UCSD-AML1 (cell line): Measurements from ENCODE around the gene MEPCE.

Experiments
- DNase-seq: peaks from one replicate; lab custom pipeline; 2025; ENCODE audit not compliant: unreplicated experiment; lab: John Stamatoyannopoulos, UW

MEPCE gene

GRCh38 chr7:100407285-100408180, 22.1 kb upstream of the MEPCE start:
- DNase-seq: no peak

DNA sequence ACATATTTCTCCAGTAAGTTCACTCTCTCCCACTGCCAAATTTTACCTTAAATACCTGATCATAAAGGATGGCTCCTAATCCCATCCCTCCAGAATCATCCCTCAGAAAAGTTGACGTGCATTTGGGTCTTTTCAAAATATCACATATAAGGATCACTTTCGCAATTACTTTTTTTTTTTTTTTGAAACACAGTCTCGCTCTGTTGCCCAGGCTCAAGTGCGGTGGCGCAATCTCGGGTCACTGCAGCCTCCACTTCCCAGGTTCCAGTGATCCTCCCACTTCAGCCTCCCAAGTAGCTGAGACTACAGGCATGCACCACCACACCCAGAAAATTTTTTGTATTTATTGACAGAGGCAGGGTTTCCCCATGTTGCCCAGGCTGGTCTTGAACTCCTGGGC, 18.5 kb upstream of the MEPCE start:
- DNase-seq: no peak

DNA sequence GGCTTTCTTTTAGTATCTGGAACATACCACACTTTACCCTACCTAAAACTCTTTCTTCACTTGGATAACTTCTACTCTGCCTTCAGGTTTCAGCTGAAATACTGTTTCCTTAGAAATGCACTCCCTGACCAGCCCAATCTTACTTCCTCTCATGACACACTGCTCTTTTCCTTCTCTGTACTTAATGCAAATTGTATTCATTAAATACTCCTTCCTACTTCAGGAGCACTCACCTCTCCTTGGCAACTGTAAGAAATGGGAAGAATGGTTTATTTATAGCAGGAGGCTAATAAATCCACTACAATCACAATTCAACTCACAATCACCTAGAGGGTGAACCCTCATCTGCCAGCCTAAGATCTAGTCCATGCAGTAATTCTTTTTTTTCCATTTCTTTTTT, 16.3 kb upstream of the MEPCE start:
- no peak for DNase-seq

- DNase-seq: no peak
Observed at GRCh38 chr7:100413889-100414288, 15.7 kb upstream of the MEPCE start.

- no peak for DNase-seq
Observed at GRCh38 chr7:100415448-100415847, 14.2 kb upstream of the MEPCE start.

- DNase-seq: no peak
Observed at GRCh38 chr7:100418930-100419659, 10.5 kb upstream of the MEPCE start.

- no peak for DNase-seq
Observed at GRCh38 chr7:100419660-100420226, 9.9 kb upstream of the MEPCE start.

GRCh38 chr7:100423315-100423714, 6.3 kb upstream of the MEPCE start:
- no peak for DNase-seq

DNA sequence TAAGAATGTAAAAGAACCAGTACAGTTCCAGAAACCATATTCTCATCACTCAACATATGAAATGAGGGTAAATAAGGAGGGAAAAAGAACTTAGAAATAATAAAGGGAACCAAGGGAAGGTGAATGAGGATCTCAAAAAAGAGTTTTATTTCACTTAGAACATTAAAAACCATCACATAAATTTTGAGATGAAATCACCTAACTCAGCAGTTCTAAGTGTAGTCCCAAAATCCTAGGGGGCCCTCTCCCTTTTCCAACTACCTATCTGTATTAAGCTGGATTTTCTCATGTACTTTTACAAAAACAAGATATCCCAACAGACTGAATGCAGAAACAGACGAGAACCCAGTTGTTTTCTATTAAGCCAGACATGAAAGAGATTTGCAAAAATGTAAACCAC, 4.3 kb upstream of the MEPCE start:
- DNase-seq: no peak

DNA sequence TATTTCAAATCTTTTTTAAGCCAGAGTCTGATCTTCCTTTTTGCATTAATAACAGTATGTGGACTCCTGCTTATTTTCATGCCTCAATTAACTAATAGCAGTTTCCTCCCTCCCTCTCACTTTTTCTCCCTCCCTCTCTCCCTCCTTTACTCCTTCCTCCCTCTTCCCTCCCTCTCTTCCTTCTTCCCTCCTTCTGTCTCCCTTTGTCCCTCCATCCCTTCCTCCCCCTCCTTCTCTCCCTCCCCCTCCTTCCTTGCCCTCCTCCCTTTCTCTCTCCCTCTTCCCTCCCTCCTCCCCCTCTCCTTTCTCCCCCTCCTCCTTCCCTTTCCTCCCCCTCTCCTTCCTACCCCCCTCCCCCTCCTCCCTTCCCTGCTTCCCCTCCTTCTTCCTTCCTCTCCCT, 3.1 kb upstream of the MEPCE start:
- no peak for DNase-seq

GRCh38 chr7:100427762-100428198, 1.9 kb upstream of the MEPCE start:
- no peak for DNase-seq

GRCh38 chr7:100428199-100428966, 1.2 kb upstream of the MEPCE start, which contains the start of gene ZCWPW1:
TSS of gene ZCWPW1 (minus strand) at chr7:100428703. CDS start at chr7:100420649, 8,054 bp downstream.
- peak; percentile 89 for DNase-seq

- peak; percentile 97 for DNase-seq
Observed at GRCh38 chr7:100428967-100429636, 529 bp upstream of the MEPCE start.

- no peak for DNase-seq
Observed at GRCh38 chr7:100430493-100431285, 1.1 kb downstream of the MEPCE start.

DNA sequence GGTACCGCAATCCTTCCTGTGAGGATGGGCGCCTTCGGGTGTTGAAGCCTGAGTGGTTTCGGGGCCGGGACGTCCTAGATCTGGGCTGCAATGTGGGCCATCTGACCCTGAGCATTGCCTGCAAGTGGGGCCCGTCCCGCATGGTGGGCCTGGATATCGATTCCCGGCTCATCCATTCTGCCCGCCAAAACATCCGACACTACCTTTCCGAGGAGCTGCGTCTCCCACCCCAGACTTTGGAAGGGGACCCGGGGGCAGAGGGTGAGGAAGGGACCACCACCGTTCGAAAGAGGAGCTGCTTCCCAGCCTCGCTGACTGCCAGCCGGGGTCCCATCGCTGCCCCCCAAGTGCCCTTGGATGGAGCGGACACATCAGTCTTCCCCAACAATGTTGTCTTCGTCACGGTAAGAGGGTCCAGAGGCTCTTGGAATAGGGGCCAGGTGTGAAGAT, 1.7 kb downstream of the MEPCE start:
- DNase-seq: no peak

- no peak for DNase-seq
Observed at GRCh38 chr7:100432053-100432452, 2.4 kb downstream of the MEPCE start.

GRCh38 chr7:100432621-100433275, 3.1 kb downstream of the MEPCE start:
- no peak for DNase-seq

GRCh38 chr7:100433276-100433591, 3.6 kb downstream of the MEPCE start:
- DNase-seq: no peak

- no peak for DNase-seq
Observed at GRCh38 chr7:100433592-100434296, 4.1 kb downstream of the MEPCE start.
